K562 treated with DMSO at 1 percent for 12 hours (cell line): ENCODE results near the gene ALG2. TPM values are rescaled to one million over a fixed set of nuclear protein-coding genes. Genes with fewer than 3 reads are reported as not detected.

Experiments used
- total RNA-seq: library from RNA; unstranded; fragments of 300-600 nt; gene quantifications from 2 replicates; pipeline ENCODE4 v1.2.3, GENCODE V29; 2022; ENCODE audit not compliant: insufficient read depth

ALG2 gene, protein sequence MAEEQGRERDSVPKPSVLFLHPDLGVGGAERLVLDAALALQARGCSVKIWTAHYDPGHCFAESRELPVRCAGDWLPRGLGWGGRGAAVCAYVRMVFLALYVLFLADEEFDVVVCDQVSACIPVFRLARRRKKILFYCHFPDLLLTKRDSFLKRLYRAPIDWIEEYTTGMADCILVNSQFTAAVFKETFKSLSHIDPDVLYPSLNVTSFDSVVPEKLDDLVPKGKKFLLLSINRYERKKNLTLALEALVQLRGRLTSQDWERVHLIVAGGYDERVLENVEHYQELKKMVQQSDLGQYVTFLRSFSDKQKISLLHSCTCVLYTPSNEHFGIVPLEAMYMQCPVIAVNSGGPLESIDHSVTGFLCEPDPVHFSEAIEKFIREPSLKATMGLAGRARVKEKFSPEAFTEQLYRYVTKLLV
- total RNA-seq: 24.2 and 38.0 TPM in 2 replicates

DNA sequence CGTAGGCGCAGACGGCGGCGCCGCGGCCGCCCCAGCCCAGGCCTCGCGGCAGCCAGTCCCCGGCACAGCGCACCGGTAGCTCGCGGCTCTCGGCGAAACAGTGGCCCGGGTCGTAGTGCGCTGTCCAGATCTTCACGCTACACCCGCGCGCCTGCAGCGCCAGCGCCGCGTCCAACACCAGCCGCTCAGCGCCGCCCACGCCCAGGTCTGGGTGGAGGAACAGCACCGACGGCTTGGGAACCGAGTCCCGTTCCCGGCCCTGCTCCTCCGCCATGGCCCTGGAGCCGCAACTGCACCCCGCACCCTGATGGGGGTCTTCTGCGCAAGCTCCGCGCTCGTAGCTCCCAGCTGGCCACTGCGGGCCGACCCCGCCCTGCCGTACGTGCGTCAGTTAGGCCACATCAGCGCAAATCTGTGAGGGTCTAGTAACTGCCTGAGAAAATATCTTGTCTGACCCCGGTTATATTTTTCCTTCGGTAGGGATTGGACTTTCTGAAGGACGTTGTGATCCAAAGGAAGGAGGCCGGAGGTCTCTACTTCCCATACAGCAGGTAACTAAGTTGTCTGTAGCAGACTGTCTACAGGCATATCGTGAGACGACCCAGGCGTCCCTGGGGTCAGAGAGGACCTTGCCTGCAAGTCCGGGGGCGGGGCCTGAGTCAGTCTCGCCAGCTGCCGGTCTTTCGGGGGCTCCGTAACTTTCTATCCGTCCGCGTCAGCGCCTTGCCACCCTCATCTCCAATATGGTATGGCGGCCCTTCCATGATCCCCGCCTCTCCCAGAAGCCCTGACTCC, at the start of gene ALG2, which contains the start of gene SEC61B:
ALG2 (minus strand) TSS at position 322 of the 795 bp plus-strand sequence; CDS start at position 274, 48 bp downstream.
SEC61B (plus strand) TSS at position 662 of the 795 bp plus-strand sequence; CDS start at position 744, 82 bp downstream.

Other genes starting within 250 kb of the ALG2 start
- gene TGFBR1, start 116.8 kb downstream of the ALG2 start, total RNA-seq: 8.2 and 30.6 TPM in 2 replicates
- gene SEC61B, start 340 bp upstream of the ALG2 start, total RNA-seq: 448 and 511 TPM in 2 replicates